DMS 273 (cell line): ENCODE data around the gene OR2A25.

Experiments
- DNase-seq: peaks from one replicate; lab custom pipeline; 2025; ENCODE audit not compliant: unreplicated experiment; lab: John Stamatoyannopoulos, UW

OR2A25 gene

DNA sequence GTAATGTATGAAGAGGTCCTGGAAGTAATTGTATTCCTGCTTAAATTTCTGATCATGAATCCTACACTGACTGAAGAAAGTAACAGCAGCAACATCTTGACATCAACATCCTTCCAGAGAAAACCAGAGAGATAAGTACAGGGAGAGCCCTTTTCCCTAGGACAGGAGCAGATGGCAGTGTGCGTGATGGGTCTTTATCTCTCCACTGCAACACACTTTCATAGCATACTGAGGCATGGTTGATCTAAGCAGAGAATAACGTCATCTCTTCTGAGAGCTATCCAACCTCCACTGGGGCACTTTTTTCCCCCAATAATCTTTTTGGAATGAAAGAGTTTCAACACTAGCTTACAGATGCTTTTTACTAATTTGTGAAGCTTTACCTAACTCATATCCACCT is 342 bp downstream of the OR2A25 start:
- DNase-seq: no peak

DNA sequence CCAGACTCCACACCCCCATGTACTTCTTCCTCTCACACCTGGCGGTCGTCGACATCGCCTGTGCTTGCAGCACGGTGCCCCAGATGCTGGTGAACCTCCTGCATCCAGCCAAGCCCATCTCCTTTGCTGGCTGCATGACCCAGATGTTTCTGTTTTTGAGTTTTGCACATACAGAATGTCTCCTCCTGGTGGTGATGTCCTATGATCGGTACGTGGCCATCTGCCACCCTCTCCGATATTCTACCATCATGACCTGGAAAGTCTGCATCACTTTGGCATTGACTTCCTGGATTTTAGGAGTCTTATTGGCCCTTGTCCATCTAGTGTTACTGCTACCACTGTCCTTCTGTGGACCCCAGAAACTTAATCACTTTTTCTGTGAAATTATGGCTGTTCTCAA is 4.8 kb downstream of the OR2A25 start:
- DNase-seq: peak; percentile 15

DNA sequence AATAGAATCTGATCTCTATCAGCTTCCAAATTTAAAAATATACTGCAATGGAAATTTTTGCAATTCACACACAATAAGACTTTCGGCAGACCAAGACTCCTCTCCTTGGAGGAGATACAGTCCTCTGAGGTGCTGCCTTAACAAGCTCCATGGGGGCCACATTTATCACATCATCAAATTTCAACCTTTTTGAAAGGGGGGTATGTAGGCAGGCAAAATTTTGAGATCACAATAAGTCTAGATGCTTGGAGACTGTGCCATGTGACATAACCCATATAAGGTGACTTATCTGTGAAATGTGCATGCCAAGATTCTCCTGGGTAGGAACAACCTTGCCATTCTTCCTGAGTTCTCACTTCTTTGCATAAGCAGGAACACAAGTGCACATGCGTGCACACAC is 16.4 kb downstream of the OR2A25 start, which contains the start of gene OR2A12:
TSS of gene OR2A12 (plus strand) at position 301 of the 400 bp plus-strand sequence. CDS start 8,830 bp downstream, outside the sequence.
- no peak for DNase-seq

DNA sequence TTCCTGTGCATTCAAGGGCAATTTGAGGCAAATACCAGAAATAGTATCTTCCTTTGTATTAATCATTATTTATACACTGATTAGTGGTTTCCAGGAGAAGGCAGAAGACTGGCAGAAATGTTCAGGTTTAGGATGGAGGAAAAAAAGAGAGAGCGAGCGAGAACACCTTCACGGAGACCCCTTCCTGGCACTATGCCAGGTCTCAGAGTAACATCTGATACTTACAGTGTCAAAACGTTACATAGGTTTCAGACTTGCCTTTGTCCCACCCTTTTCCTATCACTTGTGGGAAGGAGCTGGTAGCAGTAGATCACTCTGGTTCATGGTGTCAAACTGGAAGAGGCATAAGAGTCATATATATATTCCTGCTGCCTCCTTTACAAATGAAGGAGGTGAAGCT is 17.1 kb downstream of the OR2A25 start:
- no peak for DNase-seq

DNA sequence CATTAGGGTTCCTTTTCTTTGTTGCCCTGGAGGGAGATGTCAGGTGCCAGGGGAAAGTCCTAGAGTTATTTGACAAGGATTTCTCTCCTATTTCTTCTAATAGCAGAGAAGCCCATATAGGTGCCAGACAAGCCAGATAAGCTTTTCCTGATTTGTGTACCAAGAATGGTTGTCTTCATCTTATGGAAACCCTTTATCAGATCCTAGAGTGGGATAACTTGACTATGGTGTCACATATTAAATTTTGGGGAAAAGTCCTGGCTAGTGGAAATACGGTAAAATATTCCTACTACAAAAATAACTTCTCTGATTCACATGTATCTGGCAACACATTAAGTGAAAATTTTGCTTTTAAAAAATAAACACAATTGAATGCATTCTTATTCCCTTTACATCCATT is 17.6 kb downstream of the OR2A25 start:
- DNase-seq: no peak

DNA sequence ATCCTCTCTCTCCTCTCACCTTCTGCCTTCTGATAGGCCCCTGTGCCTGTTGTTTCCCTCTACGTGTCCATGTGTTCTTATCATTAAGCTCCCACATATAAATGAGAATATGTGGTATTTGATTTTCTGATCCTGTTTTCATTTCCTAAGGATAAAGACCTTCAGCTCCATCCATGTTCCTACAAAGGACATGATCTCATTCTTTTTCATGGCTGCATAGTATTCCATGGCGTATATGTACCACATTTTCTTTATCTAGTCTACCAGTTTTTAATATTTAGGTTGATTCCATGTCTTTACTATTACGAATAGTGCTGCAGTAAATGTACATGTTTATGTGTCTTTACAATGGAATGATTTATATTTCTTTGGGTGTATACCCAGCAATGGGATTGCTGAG is 21.1 kb downstream of the OR2A25 start:
- DNase-seq: no peak

DNA sequence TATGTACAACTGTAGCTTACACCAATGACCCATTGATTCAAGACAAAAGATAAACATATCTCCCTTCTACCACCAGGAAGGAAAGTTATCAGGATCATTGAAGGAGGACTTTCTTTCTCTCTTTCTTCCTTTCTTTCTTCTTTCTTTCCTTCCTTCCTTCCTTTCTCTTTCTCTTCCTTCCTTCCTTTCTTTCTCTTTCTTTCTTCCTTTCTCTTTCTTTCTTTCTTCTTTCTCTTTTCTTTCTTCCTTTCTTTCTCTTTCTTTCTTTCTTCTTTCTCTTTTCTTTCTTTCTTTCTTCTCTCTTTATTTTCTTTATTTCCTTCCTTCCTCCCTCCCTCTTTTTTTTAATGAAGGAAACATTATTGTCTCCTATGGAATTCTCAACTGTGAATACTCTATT is 29.2 kb downstream of the OR2A25 start:
- no peak for DNase-seq

DNA sequence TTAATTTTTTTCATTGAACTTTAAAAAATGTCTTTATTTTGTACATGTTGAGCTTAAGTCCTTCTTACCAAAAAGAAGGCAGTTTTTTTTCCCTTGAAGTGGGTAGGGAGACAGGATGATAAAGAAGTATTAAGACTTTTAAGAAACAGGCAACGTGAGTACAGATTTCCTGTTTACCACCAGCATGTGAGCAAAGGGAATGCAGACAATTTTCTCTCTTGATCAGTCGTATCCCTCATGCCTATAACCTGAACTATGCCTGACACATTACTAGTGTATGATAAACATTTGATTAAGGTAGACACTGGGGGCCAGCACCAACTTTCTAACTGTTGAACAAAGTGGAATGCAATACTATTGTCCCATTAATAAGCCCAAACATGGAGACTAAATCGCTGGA is 31.0 kb downstream of the OR2A25 start:
- DNase-seq: no peak

DNA sequence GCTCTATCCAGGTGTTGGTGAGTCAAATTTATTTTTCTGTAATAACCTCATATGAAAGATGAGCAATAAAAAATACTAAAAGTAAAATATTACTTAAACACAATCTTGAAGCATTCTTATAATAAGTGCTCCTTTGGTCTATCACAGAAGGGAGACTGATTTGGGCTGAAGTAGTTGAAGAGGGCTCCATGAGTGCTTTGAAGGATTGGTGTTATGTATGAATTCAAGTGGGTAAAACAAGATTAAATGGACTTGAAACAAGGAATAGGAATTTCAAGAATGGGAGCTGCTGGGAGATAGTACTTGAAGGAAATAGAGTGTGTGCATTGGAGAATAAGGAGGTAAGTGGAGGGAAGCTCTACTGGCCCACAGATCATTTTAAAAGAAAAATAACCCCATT is 32.4 kb downstream of the OR2A25 start:
- DNase-seq: no peak

DNA sequence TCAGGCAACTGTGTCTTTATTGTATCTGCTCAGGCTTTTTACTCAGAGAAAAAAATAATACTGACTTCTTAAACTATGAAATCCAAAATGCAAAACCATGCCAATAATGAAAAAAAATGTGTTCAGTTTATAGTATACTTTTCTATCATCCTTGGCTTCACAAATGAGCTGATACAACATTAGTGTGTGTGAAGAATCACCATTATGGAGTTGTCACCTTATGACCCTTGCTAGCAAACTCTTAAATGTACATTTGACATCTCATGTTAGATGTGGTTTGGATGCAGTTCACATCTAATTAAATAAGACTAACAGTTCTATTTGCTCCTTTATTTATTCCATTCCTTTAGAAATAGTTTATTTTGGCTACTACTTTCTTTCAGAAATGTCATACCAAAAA is 35.6 kb downstream of the OR2A25 start:
- DNase-seq: no peak

DNA sequence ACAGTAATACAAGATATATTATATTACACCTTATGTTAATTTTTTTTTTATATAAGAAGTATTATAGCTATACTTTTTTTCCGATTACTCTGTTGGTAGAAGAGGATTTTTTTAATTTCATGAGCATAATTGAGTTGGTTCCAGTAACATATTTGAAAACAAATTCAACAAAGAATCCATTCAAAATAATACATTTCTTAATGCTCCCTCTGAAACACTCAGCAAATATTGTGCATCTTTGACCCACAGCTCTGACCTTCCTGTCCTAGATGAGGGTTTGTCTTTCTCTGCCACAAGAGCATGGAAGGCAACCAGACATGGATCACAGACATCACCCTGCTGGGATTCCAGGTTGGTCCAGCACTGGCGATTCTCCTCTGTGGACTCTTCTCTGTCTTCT is 39.7 kb downstream of the OR2A25 start, which contains the start of gene OR2A2:
TSS of gene OR2A2 (plus strand) at position 301 of the 400 bp plus-strand sequence. CDS start at position 301, 0 bp downstream.
- DNase-seq: no peak

DNA sequence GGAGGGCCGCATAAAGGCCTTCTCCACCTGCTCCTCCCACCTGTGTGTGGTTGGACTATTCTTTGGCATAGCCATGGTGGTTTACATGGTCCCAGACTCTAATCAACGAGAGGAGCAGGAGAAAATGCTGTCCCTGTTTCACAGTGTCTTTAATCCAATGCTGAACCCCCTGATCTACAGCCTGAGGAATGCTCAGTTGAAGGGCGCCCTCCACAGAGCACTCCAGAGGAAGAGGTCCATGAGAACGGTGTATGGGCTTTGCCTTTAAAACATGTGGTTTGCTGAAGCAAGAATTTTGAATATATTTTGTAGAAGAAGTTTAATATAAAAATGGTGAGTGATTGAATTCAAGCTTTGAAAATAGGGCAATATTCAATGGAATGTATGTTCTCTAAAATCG is 40.7 kb downstream of the OR2A25 start:
- no peak for DNase-seq

DNA sequence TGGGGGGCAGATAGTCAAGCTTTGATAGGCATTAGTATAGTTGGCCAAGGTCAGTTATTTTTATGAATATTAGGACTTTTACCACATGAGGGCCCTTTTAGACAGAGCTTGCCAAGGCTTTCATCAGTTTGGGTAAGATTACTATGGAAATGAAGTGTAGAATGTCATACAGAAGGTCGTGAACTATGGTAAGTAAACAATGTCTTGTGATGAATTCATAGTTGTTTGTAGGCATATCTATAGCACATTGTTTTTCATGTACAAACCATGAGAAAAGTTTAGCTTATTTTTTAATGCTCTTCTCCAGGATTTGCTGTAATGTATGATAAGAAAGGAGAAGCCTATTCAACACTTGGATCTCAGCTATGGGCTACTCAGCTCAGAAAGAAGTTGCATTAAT is 44.0 kb downstream of the OR2A25 start:
- no peak for DNase-seq

DNA sequence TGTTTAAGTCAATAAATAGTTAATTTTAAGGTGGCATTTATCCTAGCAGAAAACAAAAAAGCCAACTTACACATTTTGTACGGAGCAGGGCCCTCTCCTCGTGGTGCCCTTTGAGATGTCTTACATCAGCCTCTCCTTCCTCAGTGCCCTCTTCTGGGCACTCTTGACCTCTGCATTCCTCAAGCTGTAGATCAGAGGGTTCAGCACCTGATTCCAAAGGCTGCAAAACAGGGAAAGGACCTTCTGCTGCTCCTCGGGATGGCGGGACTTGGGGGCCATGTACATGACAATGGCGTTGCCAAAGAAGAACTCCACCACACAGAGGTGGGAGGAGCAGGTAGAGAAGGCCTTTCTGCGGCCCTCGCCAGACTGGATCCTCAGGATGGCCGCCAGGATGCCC is 48.7 kb downstream of the OR2A25 start:
- no peak for DNase-seq

DNA sequence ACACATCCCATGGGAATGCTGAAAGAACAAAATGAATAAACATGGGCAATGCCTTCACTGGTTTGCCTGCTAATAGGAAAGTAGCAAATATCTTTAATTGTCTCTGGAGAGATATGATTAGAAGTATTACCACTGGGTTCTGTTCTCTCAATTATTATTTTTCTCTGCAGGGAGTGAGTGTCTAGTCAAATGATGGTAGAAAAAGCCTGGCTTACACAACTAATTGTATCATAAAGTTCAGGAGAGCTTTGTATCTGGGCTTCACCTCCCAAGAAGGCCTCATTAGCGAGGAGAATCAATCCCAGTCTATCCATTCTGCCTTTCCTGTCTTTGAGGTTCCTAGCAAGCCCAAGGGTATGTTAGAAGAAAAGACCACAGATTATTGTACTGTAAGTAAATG is 53.3 kb downstream of the OR2A25 start, which contains the start of gene OR2A14:
TSS of gene OR2A14 (plus strand) at position 301 of the 400 bp plus-strand sequence. CDS start 5,937 bp downstream, outside the sequence.
- no peak for DNase-seq
